HG03095 (cell line): ENCODE measurements around the gene DRC1.

Experiments
- ATAC-seq: cut with Tn5 transposase; IDR thresholded peaks from one replicate; pipeline ENCODE4 v1.9.1; 2021; ENCODE audit warnings: moderate library complexity; ENCODE audit not compliant: unreplicated experiment

Gene DRC1

GRCh38 chr2:26475832-26476501 is 74.2 kb downstream of the DRC1 start:
- no peak for ATAC-seq

- no peak for ATAC-seq
Measured at GRCh38 chr2:26477126-26477910, 75.6 kb downstream of the DRC1 start.

GRCh38 chr2:26477911-26478253 is 76.2 kb downstream of the DRC1 start, which contains the start of gene OTOF:
TSS of gene OTOF (minus strand) at chr2:26478124.
- ATAC-seq = no peak

GRCh38 chr2:26478366-26478765 is 76.6 kb downstream of the DRC1 start:
- no peak for ATAC-seq

GRCh38 chr2:26479131-26479788 is 77.5 kb downstream of the DRC1 start:
- ATAC-seq = no peak

- ATAC-seq = no peak
Measured at GRCh38 chr2:26479789-26480565, 78.3 kb downstream of the DRC1 start.

GRCh38 chr2:26480566-26481423 is 79.1 kb downstream of the DRC1 start:
- no peak for ATAC-seq

- ATAC-seq = no peak
Measured at GRCh38 chr2:26481706-26482105, 80.0 kb downstream of the DRC1 start.

GRCh38 chr2:26482211-26483026 is 80.7 kb downstream of the DRC1 start:
- ATAC-seq = no peak

GRCh38 chr2:26483027-26483326 is 81.3 kb downstream of the DRC1 start:
- no peak for ATAC-seq

GRCh38 chr2:26483516-26483915 is 81.8 kb downstream of the DRC1 start:
- no peak for ATAC-seq

GRCh38 chr2:26483957-26484565 is 82.3 kb downstream of the DRC1 start:
- ATAC-seq = no peak

- no peak for ATAC-seq
Measured at GRCh38 chr2:26484579-26484978, 82.9 kb downstream of the DRC1 start.

- no peak for ATAC-seq
Measured at GRCh38 chr2:26485099-26485498, 83.4 kb downstream of the DRC1 start.

GRCh38 chr2:26485725-26486418 is 84.2 kb downstream of the DRC1 start:
- ATAC-seq = no peak

GRCh38 chr2:26486789-26487188 is 85.1 kb downstream of the DRC1 start:
- no peak for ATAC-seq

GRCh38 chr2:26487192-26487591 is 85.5 kb downstream of the DRC1 start:
- no peak for ATAC-seq

GRCh38 chr2:26488463-26489212 is 86.9 kb downstream of the DRC1 start:
- ATAC-seq = no peak
